ENCODE measurements around the gene ZNF491. TPM values are rescaled to one million over a fixed set of nuclear protein-coding genes. Genes with fewer than 3 reads are reported as not detected.
"Not testable (repeated sequence)": the region's sequence is repeated elsewhere in the genome, so short reads cannot be mapped to it uniquely, and the experiment has no call there.

Gene ZNF491
- total and polyA plus RNA-seq, 9 donors: 2.2 to 6.5 (median 4.0) TPM

DNA sequence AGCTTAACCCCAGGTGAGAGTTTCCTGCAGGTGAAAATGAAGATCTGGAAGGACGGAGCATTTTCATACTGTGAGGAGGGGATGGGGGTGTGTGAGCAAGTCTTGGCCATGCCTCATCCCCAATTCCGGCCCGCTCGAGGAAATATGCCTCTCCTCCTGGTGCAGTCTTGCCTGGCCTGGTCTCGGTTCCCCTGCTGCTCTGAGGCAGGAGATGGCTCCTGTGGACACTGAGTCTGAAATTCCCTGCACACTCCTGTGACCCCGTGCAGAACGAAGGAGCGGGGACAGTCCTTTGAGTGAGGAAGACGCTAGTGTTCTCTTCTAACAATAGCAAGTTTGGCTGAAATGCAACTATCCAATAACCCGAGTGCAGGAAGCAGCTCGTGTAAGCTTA, 49.9 kb downstream of the ZNF491 start:
- Histone ChIP-seq H3K27ac (peak overlapping the region in 1 of 2 donors; percentile 54), H3K27me3 (no peaks in the 10 kb centered on the region)
- 37 to 40% (median 40%) methylated on average over 11 of the region's 11 CpGs for WGBS, 3 donors

DNA sequence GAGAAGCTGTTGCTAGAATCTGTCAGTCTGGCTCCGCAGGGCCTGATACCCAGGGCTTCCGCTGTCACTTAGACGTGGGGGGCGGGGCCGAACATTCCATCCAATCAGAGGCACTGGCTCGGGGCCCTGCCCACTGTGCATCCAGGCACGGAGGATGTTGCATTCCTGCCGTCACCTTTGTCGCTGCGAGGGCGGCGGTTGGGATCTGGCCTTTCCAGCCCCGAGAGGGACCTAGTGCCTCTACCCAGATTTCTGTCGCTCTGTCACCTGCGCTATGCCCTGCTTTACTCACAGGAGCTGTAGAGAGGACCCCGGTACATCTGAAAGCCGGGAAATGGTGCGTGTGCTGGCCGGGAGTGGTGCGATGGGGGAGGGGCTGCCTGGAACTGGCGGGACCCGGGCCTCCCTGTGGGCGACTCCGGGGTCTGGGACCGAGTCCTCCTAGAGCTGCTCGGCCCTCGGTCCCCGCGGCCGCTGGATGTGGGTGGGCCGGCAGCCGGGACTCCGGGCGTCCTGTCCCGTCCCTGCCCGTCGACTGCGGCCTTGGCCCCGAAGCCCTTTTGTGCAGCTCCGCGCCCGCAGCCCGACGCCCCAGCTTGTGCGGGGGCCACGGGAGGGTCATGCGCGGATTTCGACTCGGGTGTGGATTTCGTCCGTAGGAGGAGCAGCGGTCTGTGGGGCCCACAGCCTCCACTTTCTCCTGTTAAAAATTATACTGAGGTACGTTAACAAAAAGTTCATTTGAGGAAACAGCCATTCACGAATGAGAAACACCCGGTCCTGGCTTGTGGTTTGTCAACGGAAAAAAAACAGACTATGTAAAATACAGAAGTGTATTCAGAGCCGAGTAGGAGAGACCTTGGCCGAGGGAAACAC, 50.5 kb downstream of the ZNF491 start, which contains the start of gene ZNF439:
ZNF439 (plus strand) TSS at position 133 of the 876 bp plus-strand sequence; CDS start at position 275, 142 bp downstream.
- H3K4me1 ChIP-seq (ENCODE audit: insufficient read depth): no peaks in the 10 kb centered on the region
- peak; percentile 81 to 91 (median 87) for DNase-seq
- no peaks in the 10 kb centered on the region for H3K9me3 ChIP-seq
- H3K36me3 ChIP-seq: no peaks in the 10 kb centered on the region
- WGBS, 3 donors: 0 to 1% (median 0%) methylated on average over 52 to 59 of the region's 59 CpGs
- peak within 1 kb of the TSS; percentile 81 for H3K4me3 ChIP-seq
- TF ChIP-seq EP300 (IDR thresholded peaks at IDR 0.05) (no peak), POLR2A (IDR thresholded peaks at IDR 0.05) (peak; percentile 62)
- TF ChIP-seq, protein P1, sequence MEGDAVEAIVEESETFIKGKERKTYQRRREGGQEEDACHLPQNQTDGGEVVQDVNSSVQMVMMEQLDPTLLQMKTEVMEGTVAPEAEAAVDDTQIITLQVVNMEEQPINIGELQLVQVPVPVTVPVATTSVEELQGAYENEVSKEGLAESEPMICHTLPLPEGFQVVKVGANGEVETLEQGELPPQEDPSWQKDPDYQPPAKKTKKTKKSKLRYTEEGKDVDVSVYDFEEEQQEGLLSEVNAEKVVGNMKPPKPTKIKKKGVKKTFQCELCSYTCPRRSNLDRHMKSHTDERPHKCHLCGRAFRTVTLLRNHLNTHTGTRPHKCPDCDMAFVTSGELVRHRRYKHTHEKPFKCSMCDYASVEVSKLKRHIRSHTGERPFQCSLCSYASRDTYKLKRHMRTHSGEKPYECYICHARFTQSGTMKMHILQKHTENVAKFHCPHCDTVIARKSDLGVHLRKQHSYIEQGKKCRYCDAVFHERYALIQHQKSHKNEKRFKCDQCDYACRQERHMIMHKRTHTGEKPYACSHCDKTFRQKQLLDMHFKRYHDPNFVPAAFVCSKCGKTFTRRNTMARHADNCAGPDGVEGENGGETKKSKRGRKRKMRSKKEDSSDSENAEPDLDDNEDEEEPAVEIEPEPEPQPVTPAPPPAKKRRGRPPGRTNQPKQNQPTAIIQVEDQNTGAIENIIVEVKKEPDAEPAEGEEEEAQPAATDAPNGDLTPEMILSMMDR (IDR thresholded peaks at IDR 0.05): no peak
- peak within 1 kb of the TSS; percentile 54 to 58 for H3K27ac ChIP-seq
- H3K27me3 ChIP-seq: no peaks in the 10 kb centered on the region
- intact Hi-C loops (cut with DNase I): no loop called here

More for the DNA sequence above, 49.9 kb downstream of the ZNF491 start:
- DNase-seq: peak in 2 of 5 donors; percentile 17 to 18
- Histone ChIP-seq H3K4me1 (ENCODE audit: insufficient read depth) (no peaks in the 10 kb centered on the region), H3K36me3 (no peaks in the 10 kb centered on the region), H3K9me3 (no peaks in the 10 kb centered on the region), H3K4me3 (peak overlapping the region; percentile 81)
- intact Hi-C loops (cut with DNase I): no loop called here
- TF ChIP-seq EP300 (IDR thresholded peaks at IDR 0.05) (no peak), POLR2A (IDR thresholded peaks at IDR 0.05) (no peak)
- TF ChIP-seq, protein P1 (IDR thresholded peaks at IDR 0.05): no peak

DNA sequence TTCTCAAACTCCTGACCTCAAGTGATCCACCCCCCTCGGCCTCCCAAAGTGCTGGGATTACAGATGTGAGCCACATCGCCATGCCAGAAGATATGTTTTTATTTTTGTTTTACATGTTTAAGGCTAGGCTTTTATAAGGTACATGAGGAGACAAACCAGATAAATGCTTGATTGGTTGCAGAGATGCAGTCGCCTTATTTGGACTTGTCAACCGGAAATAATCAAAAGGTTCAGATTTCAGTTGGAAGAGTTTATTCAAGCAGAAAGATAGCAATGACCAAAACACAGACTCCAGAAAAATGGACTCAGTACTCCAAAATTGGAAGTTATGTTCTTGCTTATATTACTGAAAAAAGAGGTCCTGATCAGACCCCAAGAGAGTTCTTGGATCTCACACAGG, 52.0 kb downstream of the ZNF491 start:
- H3K4me1 ChIP-seq (ENCODE audit: insufficient read depth); H3K9me3 ChIP-seq; H3K27me3 ChIP-seq; H3K27ac ChIP-seq; DNase-seq; H3K36me3 ChIP-seq; intact Hi-C loops (cut with DNase I); H3K4me3 ChIP-seq: not testable (repeated sequence)
- WGBS, 3 donors: 43 to 65% (median 54%) methylated on average over 4 of the region's 4 CpGs

DNA sequence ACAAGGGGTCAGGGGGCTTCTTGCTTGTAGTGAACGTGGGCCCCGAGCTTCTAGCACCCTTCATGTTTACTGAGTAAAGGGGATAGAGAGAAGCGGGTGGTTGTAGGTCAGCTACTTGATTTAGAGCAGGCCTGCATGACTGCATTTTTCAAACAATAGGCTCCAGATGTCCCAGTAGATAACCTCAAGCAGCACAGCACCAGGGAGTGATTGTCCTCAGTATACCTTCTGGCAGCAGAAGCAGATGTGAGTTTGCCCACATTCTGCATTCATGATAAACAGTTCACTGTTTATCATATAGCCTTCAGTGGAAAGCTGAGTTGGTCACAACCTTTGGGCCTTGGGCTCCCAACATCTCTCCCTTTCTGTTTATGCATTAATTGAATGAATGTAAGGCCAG, 55.0 kb downstream of the ZNF491 start:
- intact Hi-C loops (cut with DNase I): no loop called here
- H3K36me3 ChIP-seq: no peaks in the 10 kb centered on the region
- H3K4me1 ChIP-seq (ENCODE audit: insufficient read depth): no peaks in the 10 kb centered on the region
- H3K9me3 ChIP-seq: no peaks in the 10 kb centered on the region
- H3K27me3 ChIP-seq: no peaks in the 10 kb centered on the region
- DNase-seq: no peak
- 78 to 95% (median 78%) methylated on average over 3 of the region's 3 CpGs for WGBS, 3 donors
- no peak overlapping the region for H3K4me3 ChIP-seq
- H3K27ac ChIP-seq: no peak overlapping the region
- TF ChIP-seq, protein P1 (IDR thresholded peaks at IDR 0.05): no peak
- no peak for TF ChIP-seq POLR2A (IDR thresholded peaks at IDR 0.05)
- TF ChIP-seq EP300 (IDR thresholded peaks at IDR 0.05): no peak

All from ovary (tissue), 9 donors.